Rectal smooth muscle tissue (tissue), 1 donor: ENCODE results near the gene ZC3H12A.

Experiments used
- H3K27ac ChIP-seq: one replicate; pipeline ENCODE4 v1.7.0; 2013; ENCODE audit warnings: low read depth, low read length, inconsistent platforms
- H3K27me3 ChIP-seq: one replicate; pipeline ENCODE4 v1.7.0; 2013; ENCODE audit warnings: low read length; ENCODE audit not compliant: control insufficient read depth, insufficient read depth
- H3K36me3 ChIP-seq: one replicate; pipeline ENCODE4 v1.7.0; 2013; ENCODE audit warnings: low read length; ENCODE audit not compliant: control insufficient read depth, insufficient read depth
- H3K4me1 ChIP-seq: one replicate; pipeline ENCODE4 v1.7.0; 2013; ENCODE audit warnings: low read length; ENCODE audit not compliant: control insufficient read depth, insufficient read depth
- H3K4me3 ChIP-seq: one replicate; pipeline ENCODE4 v1.7.0; 2013; ENCODE audit warnings: low read length
- H3K9ac ChIP-seq: one replicate; pipeline ENCODE4 v1.7.0; 2013; ENCODE audit warnings: low read length

The ZC3H12A gene

GRCh38 chr1:37441490-37441889 is 32.9 kb upstream of the ZC3H12A start:
- no peaks in the 10 kb centered on the region for H3K36me3 ChIP-seq

GRCh38 chr1:37442139-37442538 is 32.2 kb upstream of the ZC3H12A start:
- Histone ChIP-seq H3K4me1 (no peaks in the 10 kb centered on the region), H3K27me3 (no peaks in the 10 kb centered on the region), H3K36me3 (no peaks in the 10 kb centered on the region), H3K27ac (no peak overlapping the region), H3K4me3 (no peak overlapping the region), H3K9ac (no peak overlapping the region)

More at GRCh38 chr1:37441490-37441889, 32.9 kb upstream of the ZC3H12A start:
- no peak overlapping the region for H3K27ac ChIP-seq
- no peak overlapping the region for H3K9ac ChIP-seq
- no peak overlapping the region for H3K4me3 ChIP-seq
- no peaks in the 10 kb centered on the region for H3K4me1 ChIP-seq
- no peaks in the 10 kb centered on the region for H3K27me3 ChIP-seq

- no peak overlapping the region for H3K27ac ChIP-seq
- no peaks in the 10 kb centered on the region for H3K36me3 ChIP-seq
- H3K9ac ChIP-seq, result no peak overlapping the region
- no peak overlapping the region for H3K4me3 ChIP-seq
- H3K27me3 ChIP-seq, result no peaks in the 10 kb centered on the region
- no peaks in the 10 kb centered on the region for H3K4me1 ChIP-seq
Measured at GRCh38 chr1:37442644-37443043, 31.7 kb upstream of the ZC3H12A start.

DNA sequence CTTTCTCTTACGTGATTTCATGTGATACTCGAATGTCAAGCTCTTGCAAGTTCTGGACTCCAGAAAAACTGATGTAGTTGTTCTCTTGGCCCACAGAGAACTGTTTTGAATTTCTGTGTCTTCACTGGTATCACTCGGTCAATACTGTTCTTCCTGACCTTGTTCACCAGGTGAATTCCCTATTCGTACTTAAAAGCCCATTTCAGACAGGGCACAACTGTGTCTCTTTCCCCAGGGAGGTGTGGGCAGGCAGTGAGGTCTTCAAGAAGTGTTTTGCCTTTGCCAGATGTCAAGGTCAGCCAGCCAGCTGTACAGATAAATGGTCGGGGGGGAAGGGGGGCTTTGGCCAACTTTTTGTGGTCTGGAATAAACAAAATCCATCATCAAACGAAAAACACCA is 27.5 kb upstream of the ZC3H12A start:
- Histone ChIP-seq H3K36me3 (no peaks in the 10 kb centered on the region), H3K4me1 (no peaks in the 10 kb centered on the region), H3K4me3 (no peak overlapping the region), H3K27me3 (no peaks in the 10 kb centered on the region), H3K9ac (no peak overlapping the region), H3K27ac (no peak overlapping the region)

DNA sequence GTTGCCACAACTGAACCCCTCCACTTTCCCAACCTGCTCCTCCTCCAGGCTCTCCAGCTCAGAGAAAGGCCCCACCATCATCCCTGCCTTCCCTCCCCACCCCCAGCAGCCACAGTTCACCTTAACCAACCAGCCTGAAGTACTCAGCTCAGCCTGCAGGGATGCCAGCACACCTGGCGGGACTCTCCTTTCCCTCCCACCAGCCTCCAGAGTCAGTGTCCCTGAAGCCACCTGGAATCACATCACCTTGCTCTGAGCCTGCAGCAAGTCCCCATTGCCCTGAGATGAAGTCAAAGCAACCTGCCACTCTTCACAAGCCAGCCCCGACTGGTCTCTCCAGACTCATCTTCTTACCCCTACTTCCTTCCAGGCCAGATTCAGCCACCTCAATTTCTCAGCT is 26.2 kb upstream of the ZC3H12A start:
- no peak overlapping the region for H3K4me3 ChIP-seq
- H3K27me3 ChIP-seq, result no peaks in the 10 kb centered on the region
- no peak overlapping the region for H3K27ac ChIP-seq
- H3K4me1 ChIP-seq, result no peaks in the 10 kb centered on the region
- H3K36me3 ChIP-seq, result no peaks in the 10 kb centered on the region
- H3K9ac ChIP-seq, result no peak overlapping the region

GRCh38 chr1:37448691-37449417 is 25.5 kb upstream of the ZC3H12A start:
- Histone ChIP-seq H3K36me3 (no peaks in the 10 kb centered on the region), H3K4me3 (no peak overlapping the region), H3K27ac (no peak overlapping the region), H3K27me3 (no peaks in the 10 kb centered on the region), H3K9ac (no peak overlapping the region), H3K4me1 (no peaks in the 10 kb centered on the region)

GRCh38 chr1:37449936-37450335 is 24.4 kb upstream of the ZC3H12A start:
- H3K27me3 ChIP-seq, result no peaks in the 10 kb centered on the region
- no peak overlapping the region for H3K9ac ChIP-seq
- peaks cover under 1% of the 10 kb centered on the region for H3K4me1 ChIP-seq
- H3K36me3 ChIP-seq, result no peaks in the 10 kb centered on the region
- no peak overlapping the region for H3K4me3 ChIP-seq
- no peak overlapping the region for H3K27ac ChIP-seq

- Histone ChIP-seq H3K27me3 (no peaks in the 10 kb centered on the region), H3K36me3 (no peaks in the 10 kb centered on the region), H3K27ac (no peak overlapping the region), H3K4me3 (no peak overlapping the region), H3K4me1 (peaks cover 5% of the 10 kb centered on the region), H3K9ac (no peak overlapping the region)
Measured at GRCh38 chr1:37452416-37452815, 22.0 kb upstream of the ZC3H12A start.

GRCh38 chr1:37453647-37454046 is 20.7 kb upstream of the ZC3H12A start:
- no peak overlapping the region for H3K9ac ChIP-seq
- H3K27ac ChIP-seq, result no peak overlapping the region

GRCh38 chr1:37455516-37455915 is 18.9 kb upstream of the ZC3H12A start:
- Histone ChIP-seq H3K27me3 (no peaks in the 10 kb centered on the region), H3K27ac (no peak overlapping the region), H3K36me3 (no peaks in the 10 kb centered on the region), H3K4me1 (peaks cover 5% of the 10 kb centered on the region), H3K4me3 (no peak overlapping the region), H3K9ac (no peak overlapping the region)

More at GRCh38 chr1:37453647-37454046, 20.7 kb upstream of the ZC3H12A start:
- Histone ChIP-seq H3K4me3 (no peak overlapping the region), H3K36me3 (no peaks in the 10 kb centered on the region), H3K4me1 (peaks cover 5% of the 10 kb centered on the region), H3K27me3 (no peaks in the 10 kb centered on the region)

DNA sequence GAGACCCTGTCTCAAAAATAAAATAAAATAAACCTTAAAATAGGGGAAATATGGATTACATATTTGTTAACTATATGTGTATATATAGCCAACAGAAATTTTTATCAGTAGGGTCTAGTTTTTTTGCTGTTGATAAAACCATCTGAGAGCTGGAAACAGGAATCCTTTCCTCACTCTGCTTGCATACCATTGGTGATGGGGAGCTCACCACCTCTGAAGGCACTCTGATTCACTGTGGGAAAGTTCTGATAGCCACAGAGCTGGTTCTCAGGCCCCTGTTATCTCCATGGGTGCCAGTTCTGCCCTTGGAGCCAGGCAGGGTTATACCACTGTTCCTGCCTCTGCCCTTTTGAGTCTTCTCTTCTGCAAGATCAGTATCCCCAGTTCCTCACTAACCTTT is 17.8 kb upstream of the ZC3H12A start:
- H3K27ac ChIP-seq, result no peak overlapping the region
- no peak overlapping the region for H3K9ac ChIP-seq

DNA sequence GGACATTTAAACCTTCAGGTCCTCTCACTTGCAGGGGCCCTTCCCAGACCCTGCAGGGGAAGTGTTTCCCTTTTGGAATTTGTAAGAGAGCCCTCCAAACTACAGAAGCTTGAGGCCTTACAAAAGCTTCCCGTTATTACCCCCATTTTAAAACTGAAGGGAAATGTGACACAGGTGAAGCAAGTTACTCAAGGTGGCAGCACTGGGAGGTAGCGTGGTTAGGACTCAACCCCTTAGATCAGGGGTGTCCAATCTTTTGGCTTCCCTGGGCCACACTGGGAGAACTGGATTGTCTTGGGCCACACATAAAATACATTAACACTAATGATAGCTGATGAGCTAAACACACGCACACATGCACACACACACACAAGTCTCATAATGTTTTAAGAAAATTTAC is 15.8 kb upstream of the ZC3H12A start:
- no peak overlapping the region for H3K27ac ChIP-seq
- no peaks in the 10 kb centered on the region for H3K36me3 ChIP-seq
- H3K4me3 ChIP-seq, result no peak overlapping the region
- no peak overlapping the region for H3K9ac ChIP-seq
- no peaks in the 10 kb centered on the region for H3K27me3 ChIP-seq
- peaks cover 5% of the 10 kb centered on the region for H3K4me1 ChIP-seq

More for the DNA sequence above, 17.8 kb upstream of the ZC3H12A start:
- Histone ChIP-seq H3K4me3 (no peak overlapping the region), H3K4me1 (peaks cover 5% of the 10 kb centered on the region), H3K36me3 (no peaks in the 10 kb centered on the region), H3K27me3 (no peaks in the 10 kb centered on the region)

- no peaks in the 10 kb centered on the region for H3K4me1 ChIP-seq
- no peak overlapping the region for H3K27ac ChIP-seq
- no peaks in the 10 kb centered on the region for H3K36me3 ChIP-seq
- no peak overlapping the region for H3K4me3 ChIP-seq
- H3K27me3 ChIP-seq, result no peaks in the 10 kb centered on the region
- no peak overlapping the region for H3K9ac ChIP-seq
Measured at GRCh38 chr1:37461698-37462436, 12.5 kb upstream of the ZC3H12A start.
